Astrocyte (in vitro differentiated cells and primary cell): ENCODE measurements around the gene SWT1.

Source experiments
- CTCF ChIP-seq: IDR thresholded peaks from 2 replicates; pipeline ENCODE4 v1.5.1; 2011; ENCODE audit warnings: low read depth, mild to moderate bottlenecking, inconsistent platforms, low read length, moderate library complexity; ENCODE audit not compliant: insufficient read depth
- EZH2 ChIP-seq: IDR thresholded peaks from 2 replicates; pipeline ENCODE4 v1.6.1; 2012; ENCODE audit warnings: mild to moderate bottlenecking, low read length, inconsistent platforms; ENCODE audit not compliant: insufficient read depth

GRCh38 chr1:185324118-185324517 lies 167.2 kb downstream of the SWT1 start:
- TF ChIP-seq CTCF: no peak
- TF ChIP-seq EZH2: no peak
